Posterior vena cava (tissue), 2 donors: ENCODE data around the gene VEZT. TPM values are rescaled to one million over a fixed set of nuclear protein-coding genes. Genes with fewer than 3 reads are reported as not detected.
"Not testable (repeated sequence)": the region's sequence is repeated elsewhere in the genome, so short reads cannot be mapped to it uniquely, and the experiment has no call there.

ENCODE experiments used
- DNase-seq: peaks from one replicate; pipeline ENCODE4 v3.0.0-alpha.2; 2020; ENCODE audit warnings: low spot score
- intact Hi-C, 2 donors: fragments of 100-400 bp; cut with DNase I; formaldehyde crosslinking; loops; one replicate each; pipeline versions ENCODE4 v1.14.1 to v1.14.2; 2022 to 2023
- total RNA-seq, 2 donors: library from RNA; stranded (reverse); fragmentation: NEBNext Ultra II Directional; extraction: Animal tissue kit (Norgen Biotek cat#: 25700); gene quantifications; one replicate each; pipeline ENCODE4 v1.2.1, GENCODE V29; 2021
- donor health status: DM: yes; HTN: yes; CAD: no.
- donor health status: DM: yes; HTN: yes; CAD: no.

VEZT gene
- total RNA-seq, 2 donors from 2014 or later = 58.7 to 76.6 TPM

DNA sequence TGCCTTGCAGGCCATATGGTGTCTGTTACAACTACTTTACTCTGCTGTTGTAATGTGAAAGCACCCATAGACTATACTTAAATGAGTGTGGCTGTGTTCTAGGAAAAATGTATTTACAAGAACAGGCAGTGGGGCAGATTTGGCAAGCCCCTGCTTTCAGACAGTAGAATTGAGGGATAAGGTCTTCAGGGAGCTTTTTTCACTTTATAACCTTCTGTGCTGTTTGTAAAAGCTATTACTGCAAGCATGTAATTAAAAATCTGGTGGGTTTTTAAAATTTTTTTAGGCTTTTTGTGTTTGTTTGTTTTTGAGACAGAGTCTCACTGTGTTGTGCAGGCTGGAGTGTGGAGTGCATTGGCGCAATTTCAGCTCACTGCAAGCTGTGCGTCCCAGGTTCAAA, 73.9 kb downstream of the VEZT start:
- DNase-seq = no peak
- intact Hi-C loops = no loop called here

DNA sequence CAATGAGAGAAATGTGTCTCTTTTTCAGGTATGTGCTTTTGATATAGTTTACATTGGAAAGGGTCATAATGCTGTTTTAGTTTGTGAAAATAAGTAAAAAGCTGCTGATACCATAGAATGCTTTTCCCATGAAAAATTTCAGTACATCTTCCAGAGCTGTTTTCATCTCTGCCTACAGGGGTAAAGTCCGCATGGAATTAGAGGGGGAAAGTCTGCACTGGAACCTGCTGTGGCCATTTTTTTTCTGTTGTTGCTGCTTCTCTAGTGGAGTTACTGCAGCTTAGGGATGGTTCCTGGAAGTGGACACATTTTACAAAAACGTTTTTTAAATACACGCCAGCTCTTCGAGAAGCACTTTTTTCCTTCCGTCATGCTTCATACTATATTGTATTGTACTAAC, 81.3 kb downstream of the VEZT start:
- DNase-seq = no peak
- intact Hi-C loops = no loop called here

DNA sequence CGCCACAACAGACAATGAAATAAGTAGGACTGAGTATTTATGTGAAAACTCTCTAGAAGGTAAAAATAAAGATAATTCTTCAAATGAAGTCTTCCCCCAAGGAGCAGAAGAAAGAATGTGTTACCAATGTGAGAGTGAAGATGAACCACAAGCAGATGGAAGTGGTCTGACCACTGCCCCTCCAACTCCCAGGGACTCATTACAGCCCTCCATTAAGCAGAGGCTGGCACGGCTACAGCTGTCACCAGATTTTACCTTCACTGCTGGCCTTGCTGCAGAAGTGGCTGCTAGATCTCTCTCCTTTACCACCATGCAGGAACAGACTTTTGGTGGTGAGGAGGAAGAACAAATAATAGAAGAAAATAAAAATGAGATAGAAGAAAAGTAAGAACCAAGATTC, 82.7 kb downstream of the VEZT start:
- intact Hi-C loops = no loop called here
- DNase-seq = no peak

DNA sequence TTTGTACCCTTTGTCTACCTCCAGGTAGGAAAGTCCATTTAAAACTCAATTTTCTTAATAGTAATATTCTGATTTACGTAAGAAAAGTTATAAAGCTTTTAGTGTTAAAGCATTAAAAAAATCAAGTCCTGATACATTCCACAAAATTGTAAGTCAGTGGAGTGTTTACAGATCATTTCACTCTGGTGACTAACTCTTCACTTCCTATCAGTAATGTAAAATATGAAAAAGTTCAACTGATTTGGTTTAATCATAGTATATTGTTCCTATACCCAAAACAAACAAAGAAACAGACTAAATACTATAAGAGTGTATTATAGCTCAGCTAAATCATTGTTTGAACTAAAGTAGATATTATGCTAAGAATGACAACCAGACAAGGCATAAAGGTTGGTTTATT, 85.9 kb downstream of the VEZT start:
- no peak for DNase-seq
- intact Hi-C loops = no loop called here

DNA sequence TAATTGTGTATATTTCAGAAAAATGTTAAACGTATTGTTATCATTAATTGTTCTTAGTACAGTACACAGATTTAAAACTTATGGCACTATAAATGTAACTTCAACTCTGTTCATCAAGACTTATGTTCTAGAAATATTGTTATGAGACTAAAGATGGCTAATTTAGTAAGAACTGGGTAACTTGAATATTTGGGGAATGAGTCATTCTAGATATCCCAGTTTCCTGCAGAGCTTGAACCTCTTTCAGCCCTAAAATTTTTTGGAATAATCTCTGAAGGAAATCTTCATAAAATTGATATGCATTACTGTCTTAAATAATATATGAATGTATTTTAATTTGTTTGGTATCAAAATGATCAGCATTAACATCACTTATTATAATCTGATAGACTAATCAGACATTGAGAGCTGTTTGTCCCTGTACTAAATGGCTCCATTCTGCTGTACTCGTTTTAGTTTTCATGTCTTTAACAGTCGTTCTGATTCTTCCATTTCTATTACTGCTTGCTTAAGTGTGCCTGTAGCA, 87.1 kb downstream of the VEZT start:
- DNase-seq = no peak
- intact Hi-C loops = no loop called here

DNA sequence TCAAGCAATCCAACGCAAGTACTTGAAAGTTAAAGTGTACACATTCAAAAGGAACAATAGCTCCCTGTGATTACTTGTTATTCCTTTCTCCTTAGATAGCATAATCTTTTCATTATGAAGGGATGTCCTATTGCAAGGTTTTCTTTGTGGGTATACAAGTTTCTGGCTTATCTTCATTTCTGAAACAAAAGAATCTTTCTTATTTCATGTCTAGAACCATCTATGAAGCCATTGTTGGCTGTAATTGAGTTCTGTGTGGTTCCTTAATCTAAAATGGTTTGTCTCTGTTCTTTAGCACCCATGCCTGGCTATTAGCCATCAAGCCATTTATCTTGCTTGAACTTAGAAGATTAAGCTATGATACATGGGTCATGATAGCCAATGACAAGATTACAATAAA, 95.0 kb downstream of the VEZT start:
- DNase-seq = no peak
- intact Hi-C loops = no loop called here

DNA sequence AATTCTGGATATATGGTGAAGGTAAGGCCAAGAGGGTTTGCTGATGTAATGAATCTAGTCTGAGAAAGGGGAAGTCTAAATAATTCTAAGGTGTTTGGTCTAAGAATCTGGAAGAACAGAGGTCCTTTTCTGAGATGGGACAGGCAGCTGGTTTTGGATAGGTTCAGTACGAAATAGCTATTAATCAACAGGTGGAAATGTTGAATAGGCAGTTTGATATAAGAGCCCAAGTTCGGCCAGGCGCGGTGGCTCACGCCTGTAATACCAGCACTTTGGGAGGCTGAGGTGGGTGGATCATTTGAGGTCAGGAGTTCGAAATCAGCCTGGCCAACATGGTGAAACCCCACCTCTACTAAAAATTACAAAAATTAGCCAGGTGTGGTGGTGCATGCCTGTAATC, 97.1 kb downstream of the VEZT start:
- DNase-seq, intact Hi-C loops: not testable (repeated sequence)

DNA sequence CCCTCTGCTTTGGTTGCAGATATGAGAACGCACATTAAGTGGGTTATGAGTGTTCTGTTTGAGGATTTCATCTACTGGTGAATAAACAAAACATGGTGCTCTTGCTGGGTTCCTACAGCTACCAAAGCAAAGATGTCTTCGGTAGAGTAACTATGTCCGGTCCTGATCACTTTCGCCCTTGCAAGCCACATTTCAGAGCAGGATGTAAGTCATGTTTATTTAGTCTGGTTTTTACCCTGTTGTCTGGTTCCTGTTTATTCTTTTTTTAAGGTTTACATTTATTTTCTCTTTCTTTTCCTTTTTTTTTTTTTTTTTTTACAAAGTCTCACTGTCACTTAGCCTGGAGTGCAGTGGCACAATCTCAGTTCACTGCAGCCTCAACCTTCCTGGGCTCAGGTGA, 99.2 kb downstream of the VEZT start:
- no peak for DNase-seq
- intact Hi-C loops = no loop called here

DNA sequence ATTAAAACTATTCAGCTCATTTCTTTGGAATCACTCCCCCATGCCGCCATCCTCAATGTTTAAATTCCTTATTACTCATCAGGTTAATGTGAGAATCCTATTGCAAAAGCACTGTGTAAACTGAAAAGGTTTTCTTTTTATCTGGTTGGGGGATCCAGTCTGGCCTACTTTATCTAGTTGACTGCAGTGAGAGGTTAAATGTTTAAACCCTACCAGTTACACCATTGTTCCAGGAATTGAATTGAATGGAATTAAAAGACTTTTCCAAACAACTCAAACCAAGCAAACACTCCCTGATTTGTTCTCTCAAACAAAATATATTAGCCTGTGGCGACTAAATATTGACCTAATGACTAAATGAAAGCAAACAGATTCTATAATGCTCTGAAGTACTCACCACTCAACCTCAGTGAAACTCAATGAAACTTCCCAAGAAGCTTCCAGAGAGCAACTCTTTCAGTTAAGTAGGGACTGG, 100.5 kb downstream of the VEZT start:
- intact Hi-C loops = no loop called here
- DNase-seq = no peak

DNA sequence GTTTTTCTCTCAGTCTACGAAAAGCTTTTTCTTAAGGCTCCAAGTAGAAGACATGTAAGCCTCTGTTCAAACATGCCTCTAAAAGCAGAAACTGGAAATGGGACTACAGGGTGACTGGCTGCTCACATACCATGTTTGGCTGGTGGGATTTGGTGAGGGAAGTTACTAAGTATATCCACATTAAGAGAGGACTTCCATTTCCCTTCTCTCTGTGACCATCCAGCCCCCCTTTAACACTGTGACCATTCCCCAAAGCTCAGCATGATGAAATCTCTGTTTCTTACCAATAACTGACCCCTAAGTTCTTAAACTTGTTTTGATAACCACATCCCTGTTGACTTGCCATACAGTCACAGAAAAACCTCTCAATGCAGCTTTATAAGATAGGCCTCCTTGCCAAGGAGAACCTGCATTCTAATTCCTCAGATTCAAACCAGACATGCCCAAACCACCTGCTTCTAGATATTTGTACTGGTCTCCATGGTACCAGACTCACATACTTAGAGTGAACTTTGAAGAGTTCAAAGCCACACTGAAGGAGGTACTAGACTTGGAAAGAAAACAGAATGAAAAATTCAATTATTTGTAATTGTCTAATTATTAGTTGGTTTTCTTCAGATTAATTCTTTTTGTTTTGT, 102.2 kb downstream of the VEZT start:
- DNase-seq = no peak
- intact Hi-C loops = no loop called here

DNA sequence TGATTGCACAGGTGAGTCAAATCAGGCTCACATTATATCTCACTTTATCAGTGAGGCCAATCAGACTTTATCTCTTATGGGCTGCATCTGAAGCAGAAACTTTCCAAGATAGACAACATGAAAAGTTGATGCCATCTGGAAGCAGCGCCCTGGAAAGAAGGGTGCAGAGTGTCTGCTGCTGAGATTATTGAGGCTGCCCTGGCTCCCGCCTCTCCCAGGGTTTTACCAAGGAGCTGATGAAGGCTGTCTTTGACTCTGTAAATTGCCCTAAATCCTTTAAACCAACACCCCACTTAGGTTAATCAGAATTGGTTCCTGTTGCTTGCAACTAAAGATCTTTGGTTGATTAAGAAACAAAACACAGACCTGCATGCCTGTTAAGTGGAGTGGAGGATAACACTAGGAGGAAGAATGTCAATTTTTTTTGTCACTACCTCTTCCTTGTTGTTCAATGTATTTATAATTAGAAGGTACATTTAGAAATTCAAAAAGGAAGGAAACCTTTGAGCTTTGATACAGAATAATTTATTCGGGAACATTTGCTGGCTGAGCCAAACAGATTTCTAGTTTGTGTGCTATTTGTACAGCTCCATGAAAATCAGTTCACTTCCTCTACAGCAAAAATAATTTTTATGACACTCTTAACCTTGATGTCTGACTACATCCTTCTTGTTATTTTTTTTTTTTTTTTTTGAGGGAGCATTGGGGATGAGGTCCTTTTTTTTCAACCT, 104.1 kb downstream of the VEZT start:
- intact Hi-C loops = no loop called here
- DNase-seq = no peak

DNA sequence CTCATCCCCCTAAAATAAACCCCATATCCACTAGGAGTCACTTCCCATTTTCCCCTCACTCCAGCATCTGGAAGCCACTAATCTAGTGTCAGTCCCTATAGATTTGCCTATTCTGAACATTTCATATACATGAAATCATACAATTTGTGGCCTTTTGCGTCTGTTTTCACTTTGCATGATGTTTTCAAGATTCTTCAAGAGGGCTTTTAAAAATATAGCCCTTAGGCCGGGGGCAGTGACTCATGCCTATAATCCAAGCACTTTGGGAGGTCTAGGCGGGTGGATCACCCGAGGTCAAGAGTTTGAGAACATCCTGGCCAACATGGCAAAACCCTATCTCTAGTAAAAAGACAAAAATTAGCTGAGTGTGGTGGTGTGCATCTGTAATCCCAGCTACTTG, 104.7 kb downstream of the VEZT start:
- intact Hi-C loops = no loop called here
- no peak for DNase-seq

DNA sequence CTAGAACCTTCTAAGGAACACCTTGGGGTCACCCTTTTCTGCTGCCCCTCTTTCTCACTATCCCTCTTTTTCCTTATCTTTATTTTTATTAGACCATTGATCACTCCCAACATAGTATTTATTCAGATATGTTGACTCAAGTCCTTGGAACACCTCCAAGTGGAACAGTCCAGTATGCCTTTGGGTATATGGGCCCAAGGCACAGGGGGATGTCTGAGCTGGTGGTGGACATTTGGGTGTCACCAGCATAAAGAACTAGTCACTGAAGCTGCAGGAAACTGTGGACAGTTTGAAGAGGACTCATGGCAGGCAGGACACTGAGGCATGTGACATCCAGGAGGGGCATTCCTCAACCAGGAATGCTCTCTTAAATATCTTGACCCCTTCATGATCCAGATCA, 105.6 kb downstream of the VEZT start:
- DNase-seq = no peak
- intact Hi-C loops = no loop called here

DNA sequence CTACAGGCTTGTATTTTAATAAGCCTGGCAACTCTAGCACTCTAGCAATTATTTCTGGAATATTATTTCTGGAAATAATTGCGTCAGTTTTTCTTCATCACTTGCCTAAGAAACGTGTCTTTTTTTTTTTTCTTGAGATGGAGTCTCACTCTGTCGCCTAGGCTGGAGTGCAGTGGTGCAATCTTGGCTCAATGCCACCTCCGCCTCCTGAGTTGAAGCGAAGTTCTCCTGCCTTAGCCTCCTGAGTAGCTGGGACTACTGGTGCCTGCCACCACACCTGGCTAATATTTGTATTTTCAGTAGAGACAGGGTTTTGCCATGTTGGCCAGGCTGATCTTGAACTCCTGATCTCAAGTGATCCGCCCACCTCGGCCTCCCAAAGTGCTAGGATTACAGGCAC, 106.6 kb downstream of the VEZT start:
- DNase-seq, intact Hi-C loops: not testable (repeated sequence)

DNA sequence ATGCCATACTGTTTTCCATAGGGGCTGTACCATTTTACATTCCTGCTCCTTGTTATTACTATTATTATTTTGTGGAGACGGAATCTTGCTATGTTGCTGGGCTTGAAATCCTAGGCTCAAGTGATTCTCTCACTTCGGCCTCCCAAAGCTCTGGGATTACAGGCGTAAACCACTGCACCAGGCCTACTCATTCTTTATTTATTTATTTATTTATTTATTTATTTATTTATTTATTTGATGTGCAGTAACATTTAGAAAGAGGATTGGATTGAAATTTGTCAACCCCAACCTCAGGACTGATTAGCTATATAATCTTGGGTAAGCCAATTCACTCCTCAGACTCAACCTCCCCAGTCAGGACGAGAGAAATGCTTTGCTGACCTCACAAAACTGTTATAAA, 107.9 kb downstream of the VEZT start:
- intact Hi-C loops = no loop called here
- no peak for DNase-seq

DNA sequence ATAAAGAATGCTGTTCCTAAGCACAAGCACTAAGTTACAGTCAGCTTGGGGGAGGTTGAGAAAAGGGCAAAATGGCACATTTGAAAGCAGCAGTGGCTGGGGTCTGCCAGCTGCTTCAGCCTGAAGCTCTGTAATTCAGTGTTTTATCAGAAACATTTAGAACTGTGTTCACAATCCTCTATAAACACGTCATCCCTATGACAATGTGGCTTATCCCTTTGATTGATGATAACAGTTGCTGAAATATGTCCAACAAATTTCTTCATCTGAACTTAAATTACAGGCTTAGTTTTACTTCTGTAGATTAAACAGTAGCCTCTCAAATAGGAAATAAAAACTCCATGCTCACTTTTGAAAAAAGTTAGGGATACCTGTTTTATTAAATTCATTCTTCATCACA, 108.8 kb downstream of the VEZT start:
- DNase-seq = no peak
- intact Hi-C loops = no loop called here

DNA sequence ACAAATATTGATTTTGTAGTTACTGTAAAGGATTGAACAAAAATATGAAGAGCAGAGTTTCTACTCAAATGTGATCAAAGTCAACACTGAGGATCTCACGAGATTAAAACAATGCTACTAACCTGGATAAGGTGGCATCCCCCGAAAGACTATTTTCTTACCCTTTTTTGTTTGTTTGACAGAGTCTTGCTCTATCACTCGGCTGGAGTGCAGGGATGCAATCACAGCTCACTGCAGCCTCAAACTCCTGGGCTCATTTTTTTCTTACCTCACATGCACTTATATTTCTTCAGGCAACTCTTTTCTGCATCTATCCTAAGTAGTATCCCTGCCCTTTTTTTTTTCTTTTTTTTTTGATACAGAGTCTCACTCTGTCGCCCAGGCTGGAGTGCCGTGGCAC, 109.2 kb downstream of the VEZT start:
- intact Hi-C loops = no loop called here
- no peak for DNase-seq

DNA sequence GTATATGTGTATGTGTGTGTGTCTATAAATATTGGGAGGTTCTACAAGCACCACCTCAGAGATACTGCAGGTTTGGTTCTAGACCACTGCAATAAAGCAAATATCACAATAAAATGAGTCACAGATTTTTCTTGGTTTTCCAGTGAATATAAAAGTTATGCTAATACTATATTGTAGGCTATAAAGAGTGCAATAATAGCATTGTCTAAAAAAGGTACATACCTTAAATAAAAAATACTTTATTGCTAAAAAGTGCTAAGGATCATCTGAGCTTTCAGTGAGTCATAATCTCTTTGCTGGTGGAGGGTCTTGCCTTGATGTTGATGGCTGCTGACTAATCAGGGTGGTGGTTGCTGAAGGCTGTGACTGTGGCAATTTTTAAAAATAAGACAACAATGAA, 111.1 kb downstream of the VEZT start:
- DNase-seq = no peak
- intact Hi-C loops = no loop called here

DNA sequence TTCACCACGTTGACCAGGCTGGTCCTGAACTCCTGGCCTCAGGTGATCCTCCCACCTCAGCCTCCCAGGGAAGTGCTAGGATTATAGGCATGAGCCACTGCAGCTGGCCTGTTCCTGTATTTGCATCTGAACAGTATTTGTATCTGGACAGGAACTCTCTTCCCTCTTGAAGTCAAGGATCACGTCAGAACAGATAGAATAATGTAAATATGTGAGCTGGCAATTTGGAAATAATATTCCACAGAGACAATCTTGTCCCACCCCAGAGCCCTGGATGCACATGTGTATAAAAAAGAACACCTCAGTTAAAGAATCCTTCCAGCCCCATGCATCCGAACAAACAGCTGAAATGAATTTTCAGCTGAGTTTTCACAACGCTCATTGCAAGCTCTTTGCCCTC, 118.3 kb downstream of the VEZT start:
- intact Hi-C loops = loop anchor here in 1 of 2 donors (5.0 kb wide), 1 partner anchor 219 kb away; no protein-coding TSS in a partner anchor
- DNase-seq = no peak

DNA sequence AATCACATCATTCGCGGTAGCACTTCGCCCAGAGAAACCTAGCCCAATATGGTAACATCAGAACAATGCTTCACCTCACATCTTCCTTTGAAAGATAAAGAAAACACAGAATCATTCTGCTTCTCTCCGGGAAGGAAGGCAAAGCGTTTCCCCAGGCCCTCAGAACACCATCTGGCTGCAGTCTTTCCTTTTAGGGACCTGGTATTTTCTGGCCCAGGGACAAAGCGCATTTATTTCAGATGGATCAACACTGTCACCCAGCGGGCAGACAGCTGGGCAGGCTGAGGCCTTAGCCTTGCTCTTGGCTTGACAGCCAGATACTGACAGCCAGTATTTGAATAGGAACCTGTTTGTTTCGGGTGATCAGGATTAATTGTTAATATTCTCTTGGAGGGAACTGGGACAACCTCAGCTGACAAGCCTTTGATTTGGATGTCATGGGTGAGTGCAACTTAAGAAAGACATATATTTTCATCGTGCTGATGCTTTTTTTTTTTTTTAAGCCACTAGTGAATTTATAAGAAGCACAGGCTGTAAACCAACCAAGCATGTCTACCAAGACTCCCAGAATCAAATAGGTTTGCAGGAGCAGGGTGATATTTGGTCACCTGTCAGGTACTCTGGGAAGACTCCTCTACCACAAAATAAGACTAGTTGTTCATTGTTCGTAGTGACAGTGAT, 118.9 kb downstream of the VEZT start:
- intact Hi-C loops = loop anchor here in 1 of 2 donors (5.0 kb wide), 1 partner anchor 219 kb away; no protein-coding TSS in a partner anchor
- DNase-seq = no peak
